Measurements from ENCODE around the gene ATP10D.
"Not testable (repeated sequence)": the region's sequence is repeated elsewhere in the genome, so short reads cannot be mapped to it uniquely, and the experiment has no call there.

Gene ATP10D

GRCh38 chr4:47538111-47538824, 53.2 kb downstream of the ATP10D start:
- no peak for DNase-seq

- DNase-seq: no peak
These were observed 53.7 kb downstream of the ATP10D start for GRCh38 chr4:47538825-47539154.

DNA sequence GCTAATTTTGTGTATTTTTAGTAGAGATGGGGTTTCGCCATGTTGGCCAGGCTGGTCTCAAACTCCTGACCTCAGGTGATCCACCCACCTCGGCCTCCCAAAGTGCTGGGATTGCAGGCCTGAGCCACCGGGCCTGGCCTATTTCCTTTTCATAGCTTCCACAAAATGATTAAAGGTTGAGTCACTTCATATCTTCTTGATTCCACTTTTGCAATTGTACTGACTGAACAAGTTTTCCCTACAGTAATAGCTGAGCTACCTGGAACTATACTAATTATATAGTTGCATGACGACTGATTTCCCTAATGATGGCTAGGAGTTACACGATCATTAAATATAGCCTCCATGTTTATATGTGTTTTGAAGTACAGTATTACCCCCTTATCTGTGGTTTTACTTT, 57.6 kb downstream of the ATP10D start:
- DNase-seq: not testable (repeated sequence)

DNA sequence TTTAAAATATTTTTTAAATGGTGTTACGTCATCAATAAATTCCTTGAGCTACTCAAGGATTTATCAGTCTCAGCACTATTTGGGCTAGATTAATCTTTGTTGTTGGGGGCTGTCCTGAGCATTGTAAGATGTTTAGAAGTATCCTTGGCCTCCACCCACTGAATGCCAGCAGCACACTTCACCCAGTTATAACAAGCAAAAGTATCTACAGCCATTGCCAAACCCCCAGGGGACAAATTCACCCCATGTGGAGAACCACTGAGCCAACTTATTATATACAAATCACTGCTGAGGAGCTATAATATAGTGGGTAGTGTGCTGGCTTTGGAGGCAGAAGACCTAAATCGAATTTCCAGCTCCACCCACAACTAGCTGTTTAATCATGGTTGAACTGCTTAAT, 58.3 kb downstream of the ATP10D start:
- DNase-seq: no peak

DNA sequence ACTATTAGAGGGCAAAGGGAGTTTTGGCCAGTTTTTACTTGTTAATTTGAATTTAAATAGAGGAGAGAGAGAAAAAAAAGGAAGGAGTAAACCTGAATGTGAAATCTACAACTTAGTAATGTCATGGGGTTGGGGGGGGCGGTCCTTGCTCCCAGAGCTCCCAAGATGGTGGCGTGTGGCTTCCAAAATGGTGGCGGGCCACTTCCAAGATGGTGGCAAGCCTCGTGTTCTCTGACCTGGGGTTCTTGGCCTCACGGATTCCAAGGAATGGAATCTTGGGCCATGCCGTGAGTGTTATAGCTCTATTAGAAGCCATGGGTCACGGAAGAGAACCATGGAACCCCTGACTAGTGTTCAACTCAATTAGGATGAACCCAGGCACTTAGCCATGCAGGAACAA, 65.3 kb downstream of the ATP10D start:
- DNase-seq: not testable (repeated sequence)

DNA sequence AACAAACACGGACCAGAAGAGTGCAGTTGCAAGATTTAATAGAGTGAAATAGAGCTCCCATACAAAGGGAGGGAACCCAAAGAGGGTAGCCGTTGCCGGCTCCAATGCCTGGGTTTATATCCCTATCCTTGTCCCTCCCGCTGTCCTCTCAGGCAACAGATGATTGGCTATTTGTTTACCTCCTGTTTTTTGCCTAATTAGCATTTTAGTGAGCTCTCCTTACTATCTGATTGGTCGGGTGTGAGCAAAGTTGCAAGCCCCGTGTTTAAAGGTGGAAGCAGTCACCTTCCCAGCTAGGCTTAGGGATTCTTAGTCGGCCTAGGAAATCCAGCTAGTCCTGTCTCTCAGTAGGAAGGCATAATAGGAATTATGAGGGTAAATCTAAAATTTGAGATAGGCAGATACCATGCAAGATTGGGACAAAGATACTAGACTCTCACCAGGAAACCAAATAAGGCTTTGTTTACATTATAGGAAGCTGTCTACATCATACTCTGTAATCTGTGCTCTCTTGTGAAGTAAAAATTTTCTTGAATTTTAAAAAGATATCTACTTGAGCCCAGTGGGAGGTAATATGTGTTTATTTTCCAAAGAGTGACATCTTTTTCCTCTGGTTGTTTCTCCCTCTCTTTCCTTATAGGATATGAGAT, 65.9 kb downstream of the ATP10D start:
- no peak for DNase-seq

DNA sequence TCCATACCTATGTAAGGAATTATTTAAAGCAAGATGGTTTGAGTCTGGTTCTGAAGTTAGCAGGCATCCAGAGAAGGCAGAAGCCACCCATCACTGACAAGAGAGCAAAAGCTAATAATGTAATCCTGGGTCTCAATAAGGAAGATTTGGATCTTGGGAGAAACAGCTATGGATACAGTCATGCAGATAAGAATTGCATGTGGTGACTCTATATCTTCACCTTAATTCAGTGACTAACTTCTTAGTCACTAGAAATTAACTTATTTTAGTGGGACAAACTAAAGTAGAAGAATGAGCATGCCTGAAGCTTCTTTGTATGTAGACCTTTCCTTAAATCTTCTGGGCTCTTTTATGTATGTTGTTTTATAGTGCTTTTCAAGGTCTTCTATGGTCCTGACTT, 66.6 kb downstream of the ATP10D start:
- DNase-seq: no peak

- no peak for DNase-seq
These were observed 68.5 kb downstream of the ATP10D start for GRCh38 chr4:47553329-47554125.

- not testable (repeated sequence) for DNase-seq
These were observed 70.8 kb downstream of the ATP10D start for GRCh38 chr4:47555920-47556319.

DNA sequence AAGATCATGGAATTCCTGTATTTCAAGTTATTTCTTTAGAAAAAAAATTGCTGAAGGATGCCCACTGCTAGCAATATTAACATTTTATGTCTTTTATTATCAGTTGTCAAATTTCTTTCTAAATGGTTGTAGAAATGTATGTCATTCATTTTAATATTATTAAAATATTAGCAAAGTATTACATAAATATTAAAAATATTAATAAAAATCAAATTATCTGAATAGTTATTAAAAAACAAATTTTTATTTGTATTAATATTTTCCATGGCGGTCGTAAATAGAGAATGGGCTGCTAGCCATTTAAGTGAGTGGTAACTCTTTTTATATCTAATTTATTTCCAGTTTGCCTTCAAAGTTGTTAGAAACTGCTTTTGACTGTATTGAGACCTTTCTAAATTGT, 72.2 kb downstream of the ATP10D start:
- DNase-seq: no peak

GRCh38 chr4:47560682-47561081, 75.6 kb downstream of the ATP10D start:
- no peak for DNase-seq

GRCh38 chr4:47561331-47561730, 76.3 kb downstream of the ATP10D start:
- DNase-seq: no peak

DNA sequence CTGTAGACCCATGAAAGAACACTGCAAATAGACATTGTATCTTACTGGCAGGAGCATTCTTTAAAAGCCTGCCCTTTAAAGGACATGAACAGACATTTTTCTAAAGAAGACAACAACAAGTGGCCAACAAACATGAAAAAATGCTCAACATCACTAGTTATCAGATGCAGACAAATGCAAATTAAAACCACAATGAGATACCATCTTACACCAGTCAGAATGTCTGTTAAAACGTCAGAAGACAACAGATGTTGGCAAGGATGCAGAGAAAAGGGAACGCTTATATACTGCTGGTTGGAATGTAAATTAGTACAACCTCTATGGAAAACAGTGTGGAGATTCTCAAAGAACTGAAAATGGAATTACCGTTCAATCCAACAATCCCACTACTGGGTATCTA, 77.2 kb downstream of the ATP10D start:
- no peak for DNase-seq

DNA sequence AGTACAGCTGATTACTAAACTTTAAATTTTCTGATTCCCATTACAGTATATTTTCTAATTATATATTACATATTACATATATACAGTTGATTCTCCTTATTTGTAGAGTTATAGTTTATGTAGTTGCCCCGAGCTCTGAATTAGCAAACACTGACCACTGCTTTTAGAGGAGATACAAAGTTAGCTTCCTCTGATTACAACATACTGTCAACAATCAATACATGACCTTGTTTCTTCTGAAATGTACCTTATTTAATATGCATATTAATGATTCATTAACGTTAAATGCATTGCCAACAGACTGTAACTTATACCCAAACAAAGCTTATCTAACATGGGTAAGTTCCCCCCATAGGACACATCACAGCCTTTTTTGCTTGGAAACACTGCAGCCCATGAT, 81.5 kb downstream of the ATP10D start:
- DNase-seq: no peak

GRCh38 chr4:47566969-47567368, 81.9 kb downstream of the ATP10D start:
- no peak for DNase-seq

- no peak for DNase-seq
These were observed 82.4 kb downstream of the ATP10D start for GRCh38 chr4:47567511-47567910.

DNA sequence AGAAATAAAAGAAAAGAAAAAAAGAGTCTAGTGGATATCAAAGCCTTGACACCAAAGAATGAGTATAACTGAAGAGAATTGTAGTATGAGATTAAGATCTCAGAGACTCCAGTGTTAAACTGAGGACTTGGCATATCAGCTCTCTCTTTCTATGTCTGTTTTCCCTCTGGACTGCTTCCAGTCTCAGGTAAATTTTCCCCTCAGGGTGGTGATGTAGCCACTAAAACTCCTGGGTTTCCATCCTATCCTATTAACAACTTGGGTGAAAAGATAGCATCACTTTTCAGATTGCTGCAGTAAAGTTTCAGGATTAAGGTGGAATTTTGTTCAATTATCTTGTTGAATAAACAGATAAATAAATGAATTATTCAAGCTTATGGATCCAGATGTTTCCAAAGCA, 85.7 kb downstream of the ATP10D start:
- no peak for DNase-seq

DNA sequence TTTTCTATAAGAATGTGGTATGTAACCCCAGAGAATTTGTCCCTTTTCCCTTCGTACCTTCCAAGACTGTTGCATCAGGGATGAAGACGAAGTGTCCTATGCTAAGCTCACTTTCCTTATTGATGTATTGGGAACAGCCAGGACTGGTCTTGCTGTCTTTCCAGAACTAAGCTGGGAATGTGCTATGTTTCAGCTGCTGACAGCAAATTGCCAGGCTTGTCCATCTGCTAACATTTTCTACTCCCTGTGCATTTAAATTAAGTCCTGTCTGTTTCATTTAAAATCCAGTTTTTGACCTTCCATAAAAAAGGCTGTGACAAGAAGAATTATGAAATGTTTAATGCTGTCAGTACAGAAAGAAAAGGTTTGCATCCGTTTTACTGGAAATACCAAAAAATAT, 87.9 kb downstream of the ATP10D start:
- no peak for DNase-seq

DNA sequence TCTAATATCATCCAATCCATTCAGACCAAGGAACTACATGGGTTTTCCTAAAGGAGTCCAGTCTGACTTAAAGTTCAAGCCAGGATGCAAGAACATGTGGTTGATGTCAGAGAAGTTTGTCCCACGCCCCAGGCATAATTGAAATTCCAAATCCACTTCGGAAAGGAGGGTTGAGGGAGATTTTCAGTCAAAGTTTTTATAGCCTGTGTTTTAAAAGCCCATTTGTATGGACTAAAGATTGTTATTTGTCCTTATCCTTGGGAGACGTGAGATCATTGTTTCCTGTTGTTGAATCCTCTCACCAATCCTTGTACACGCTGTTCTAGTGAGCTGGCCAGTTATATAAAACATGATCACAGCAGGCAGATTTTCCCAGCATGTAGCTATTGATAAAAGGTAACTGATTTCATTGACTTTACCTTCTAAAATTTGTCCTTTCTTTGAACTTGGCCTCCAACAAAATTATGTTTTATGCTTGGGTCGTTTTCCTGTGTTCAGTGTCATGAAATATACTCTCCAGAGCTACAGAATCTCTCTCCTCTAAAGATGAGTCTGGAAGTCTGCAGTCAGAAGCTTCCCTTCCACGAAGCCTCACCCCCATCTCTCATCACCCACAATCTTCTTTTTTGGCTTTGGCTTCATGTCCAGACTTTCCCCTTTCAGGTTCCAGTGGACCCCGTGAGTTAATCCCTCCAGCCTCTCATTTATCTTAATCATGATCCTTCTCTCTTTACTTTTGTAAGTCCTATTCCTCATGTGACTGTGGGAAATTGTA, 92.9 kb downstream of the ATP10D start:
- DNase-seq: no peak

- DNase-seq: no peak
These were observed 94.2 kb downstream of the ATP10D start for GRCh38 chr4:47579235-47579634.

DNA sequence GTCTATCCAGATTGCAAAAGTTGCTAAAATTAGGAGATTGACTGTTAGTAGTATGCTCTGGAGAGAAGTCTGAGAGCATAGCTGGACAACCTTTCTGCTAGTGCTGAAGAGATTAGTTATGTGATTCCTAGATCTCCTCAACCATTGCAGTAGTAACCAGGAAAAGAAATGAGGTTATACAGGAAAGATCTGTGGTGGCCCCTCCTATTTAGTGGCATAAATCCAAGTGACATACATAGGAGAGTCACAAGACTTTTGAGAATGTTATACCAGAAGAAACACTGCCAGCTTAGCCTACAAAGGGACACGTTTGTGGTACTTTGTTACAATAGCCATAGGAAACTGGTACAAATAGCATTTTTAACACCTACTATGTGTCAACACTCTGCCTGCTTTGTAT, 105.2 kb downstream of the ATP10D start:
- DNase-seq: no peak

DNA sequence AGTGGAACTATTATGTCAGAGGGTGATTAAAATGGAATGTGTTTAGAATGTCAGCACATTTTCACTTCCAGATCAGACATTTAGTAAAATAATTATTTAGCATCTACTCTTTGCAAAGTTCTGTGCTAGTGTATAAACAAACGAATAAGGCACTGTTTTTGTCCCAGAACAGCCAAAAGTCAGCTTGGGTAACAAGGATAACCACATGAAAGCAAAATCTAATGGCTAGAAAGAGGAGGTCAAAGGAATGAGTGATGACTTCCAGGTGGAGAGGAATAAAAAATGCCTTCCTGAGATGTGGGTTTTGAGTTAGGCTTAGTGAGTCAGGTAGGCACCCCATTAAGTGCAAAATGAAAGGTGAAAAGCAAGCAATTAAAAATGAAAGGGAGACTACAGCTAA, 112.6 kb downstream of the ATP10D start:
- no peak for DNase-seq

DNA sequence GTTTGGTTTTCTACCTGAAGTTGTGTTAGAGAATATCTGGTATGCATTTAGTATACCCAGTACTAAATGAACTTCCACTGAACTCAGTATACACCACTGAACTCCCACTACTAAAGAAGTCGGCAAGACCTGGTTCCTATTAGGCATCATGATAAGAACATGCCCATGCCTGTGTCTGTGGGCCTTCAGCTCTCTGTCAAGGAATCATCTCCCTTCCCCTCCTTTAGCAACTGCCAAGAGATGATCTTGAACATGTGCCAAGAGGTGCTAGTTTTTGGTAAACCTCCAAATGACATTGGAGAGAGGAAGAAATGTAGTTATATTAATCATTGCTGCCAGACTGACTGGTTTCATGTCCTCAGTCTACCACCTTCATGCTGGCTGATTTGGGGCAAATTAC, 113.2 kb downstream of the ATP10D start:
- DNase-seq: no peak

Measured in T1000 (cell line).